ENCODE results near the gene SOHLH2.

Gene SOHLH2

GRCh38 chr13:36174923-36175322 lies 39.4 kb downstream of the SOHLH2 start:
- TF ChIP-seq CTCF (conservative IDR thresholded peaks at IDR 0.05; ENCODE audit: low read depth), result no peak
- no peak for DNase-seq (ENCODE audit: low spot score)
- no peak overlapping the region for H3K27ac ChIP-seq
- ChIA-PET POLR2A (ENCODE audit: low non-redundant PET) (no interaction called here), CTCF (no interaction called here)

- no peak for TF ChIP-seq CTCF (conservative IDR thresholded peaks at IDR 0.05; ENCODE audit: low read depth)
- POLR2A ChIA-PET (ENCODE audit: low non-redundant PET), result no interaction called here
- H3K27ac ChIP-seq, result no peak overlapping the region
- no peak for DNase-seq (ENCODE audit: low spot score)
- CTCF ChIA-PET, result interaction anchor here (0.7 kb wide), 1 partner anchor 1529 kb away, joined by 3 read pairs; no protein-coding TSS in a partner anchor
These were observed 40.6 kb downstream of the SOHLH2 start for GRCh38 chr13:36173571-36174322.

- H3K27ac ChIP-seq, result no peak overlapping the region
- no peak for DNase-seq (ENCODE audit: low spot score)
- ChIA-PET CTCF (no interaction called here), POLR2A (ENCODE audit: low non-redundant PET) (interaction anchor here (0.6 kb wide), 1 partner anchor 22 kb away, joined by 12 read pairs; no protein-coding TSS in a partner anchor)
- TF ChIP-seq CTCF (conservative IDR thresholded peaks at IDR 0.05; ENCODE audit: low read depth), result no peak
These were observed 48.3 kb downstream of the SOHLH2 start for GRCh38 chr13:36166046-36166445.

GRCh38 chr13:36163809-36164308 lies 50.5 kb downstream of the SOHLH2 start:
- CTCF ChIA-PET, result interaction anchor here (0.6 kb wide), 1 partner anchor 58 kb away, joined by 3 read pairs; no protein-coding TSS in a partner anchor
- POLR2A ChIA-PET (ENCODE audit: low non-redundant PET), result no interaction called here
- DNase-seq (ENCODE audit: low spot score), result peak; percentile 67
- TF ChIP-seq CTCF (conservative IDR thresholded peaks at IDR 0.05; ENCODE audit: low read depth), result no peak
- no peak overlapping the region for H3K27ac ChIP-seq

- TF ChIP-seq CTCF (conservative IDR thresholded peaks at IDR 0.05; ENCODE audit: low read depth), result no peak
- POLR2A ChIA-PET (ENCODE audit: low non-redundant PET), result no interaction called here
- no peak overlapping the region for H3K27ac ChIP-seq
- no peak for DNase-seq (ENCODE audit: low spot score)
- CTCF ChIA-PET, result no interaction called here
These were observed 51.1 kb downstream of the SOHLH2 start for GRCh38 chr13:36163286-36163685.

- ChIA-PET POLR2A (ENCODE audit: low non-redundant PET) (no interaction called here), CTCF (no interaction called here)
- H3K27ac ChIP-seq, result no peak overlapping the region
- no peak for DNase-seq (ENCODE audit: low spot score)
- no peak for TF ChIP-seq CTCF (conservative IDR thresholded peaks at IDR 0.05; ENCODE audit: low read depth)
These were observed 54.1 kb downstream of the SOHLH2 start for GRCh38 chr13:36160297-36160696.

Data from RWPE1 (cell line).